OCI-LY3 (cell line): ENCODE data around the gene HM13.

Experiments used
- H2AFZ ChIP-seq: fragments of 200-600, 300-600 bp; shearing (Covaris generic); 2 replicates; pipeline ENCODE4 v1.6.0; 2014; ENCODE audit warnings: antibody characterized with exemption, low read depth, low read length
- H3K27ac ChIP-seq: fragments of 200-600, 300-600 bp; sonication (generic); 2 replicates; pipeline ENCODE4 v1.5.1; 2014; ENCODE audit warnings: mild to moderate bottlenecking, low read length, moderate library complexity, mixed read lengths
- H3K27me3 ChIP-seq: fragments of 200-600, 300-600 bp; sonication (generic); 2 replicates; pipeline ENCODE4 v1.6.1; 2014; ENCODE audit warnings: low read depth, low read length, mixed read lengths
- H3K36me3 ChIP-seq: fragments of 200-600, 300-600 bp; sonication (generic); replicated peaks from 2 replicates; pipeline ENCODE3; 2014; ENCODE audit warnings: low read depth, low read length, mixed read lengths
- H3K4me1 ChIP-seq: fragments of 300-600, 200-600 bp; sonication (generic); 2 replicates; pipeline ENCODE4 v1.6.1; 2014; ENCODE audit warnings: low read length, mixed read lengths
- H3K4me2 ChIP-seq: fragments of 200-600, 300-600 bp; sonication (generic); 2 replicates; pipeline ENCODE4 v1.6.1; 2014; ENCODE audit warnings: low read length, mixed read lengths
- H3K4me3 ChIP-seq: fragments of 300-600, 200-600 bp; sonication (generic); 2 replicates; pipeline ENCODE4 v1.5.1; 2014; ENCODE audit warnings: antibody characterized with exemption, mild to moderate bottlenecking, low read length, moderate library complexity
- H3K79me2 ChIP-seq: fragments of 300-600, 200-600 bp; shearing (Covaris generic); 2 replicates; pipeline ENCODE4 v1.6.1; 2014; ENCODE audit warnings: mild to moderate bottlenecking, low read length, mixed read lengths
- H3K9ac ChIP-seq: fragments of 300-600, 200-600 bp; shearing (Covaris generic); 2 replicates; pipeline ENCODE4 v1.6.0; 2014; ENCODE audit warnings: mild to moderate bottlenecking, low read length, moderate library complexity
- H3K9me3 ChIP-seq: fragments of 200-600, 300-600 bp; shearing (Covaris generic); 2 replicates; pipeline ENCODE4 v1.6.1; 2014; ENCODE audit warnings: low read length, mixed read lengths; ENCODE audit not compliant: insufficient read depth
- H4K20me1 ChIP-seq: fragments of 200-600, 300-600 bp; sonication (generic); 2 replicates; pipeline ENCODE4 v1.6.1; 2016; ENCODE audit warnings: low read length, mixed read lengths; ENCODE audit not compliant: insufficient read depth
- CTCF ChIP-seq: fragments of 200-600, 300-600 bp; sonication (generic); IDR thresholded peaks from 2 replicates; pipeline ENCODE4 v1.5.1; 2014; ENCODE audit warnings: antibody characterized with exemption, low read length, low read depth
- EZH2phosphoT487 ChIP-seq: fragments of 200-600 bp; shearing (Covaris generic); IDR thresholded peaks from 2 replicates; pipeline ENCODE4 v1.6.1; 2018; ENCODE audit warnings: antibody characterized with exemption, mixed run types, low read depth

The HM13 gene

GRCh38 chr20:31473331-31474096, 40.7 kb upstream of the HM13 start:
- Histone ChIP-seq H3K4me2 (peak overlapping the region; percentile 67), H2AFZ (peak overlapping the region; percentile 75; the same call in 1 of the 2 replicates), H3K9me3 (no peaks in the 10 kb centered on the region), H3K4me3 (peak overlapping the region; percentile 23), H3K79me2 (no peaks in the 10 kb centered on the region), H4K20me1 (no peaks in the 10 kb centered on the region), H3K27ac (peak overlapping the region; percentile 24), H3K4me1 (peaks cover 16% of the 10 kb centered on the region), H3K9ac (no peak overlapping the region), H3K36me3 (no peaks in the 10 kb centered on the region), H3K27me3 (no peaks in the 10 kb centered on the region)
- TF ChIP-seq EZH2phosphoT487 (no peak), CTCF (no peak)

- H2AFZ ChIP-seq: peak overlapping the region; percentile 80
- peak overlapping the region; percentile 67 for H3K4me2 ChIP-seq
- peaks cover 16% of the 10 kb centered on the region for H3K4me1 ChIP-seq
- H3K9me3 ChIP-seq: no peaks in the 10 kb centered on the region
- no peaks in the 10 kb centered on the region for H4K20me1 ChIP-seq
- no peaks in the 10 kb centered on the region for H3K36me3 ChIP-seq
- no peaks in the 10 kb centered on the region for H3K27me3 ChIP-seq
- no peak overlapping the region for H3K9ac ChIP-seq
- no peak for TF ChIP-seq EZH2phosphoT487
- no peak for TF ChIP-seq CTCF
- H3K79me2 ChIP-seq: no peaks in the 10 kb centered on the region
- H3K4me3 ChIP-seq: peak overlapping the region; percentile 33
- peak overlapping the region; percentile 24; the same call in 1 of the 2 replicates for H3K27ac ChIP-seq
Observed at GRCh38 chr20:31474097-31474436, 40.2 kb upstream of the HM13 start.

- no peaks in the 10 kb centered on the region for H3K9me3 ChIP-seq
- H3K79me2 ChIP-seq: no peaks in the 10 kb centered on the region
- no peak for TF ChIP-seq EZH2phosphoT487
- TF ChIP-seq CTCF: no peak
- H2AFZ ChIP-seq: peak within 1 kb of the TSS; percentile 80
- H3K27ac ChIP-seq: peak within 1 kb of the TSS; percentile 24; the same call in 1 of the 2 replicates
- peak within 1 kb of the TSS; percentile 33; the same call in 1 of the 2 replicates for H3K4me3 ChIP-seq
- H4K20me1 ChIP-seq: no peaks in the 10 kb centered on the region
- H3K4me1 ChIP-seq: peaks cover 16% of the 10 kb centered on the region
- H3K27me3 ChIP-seq: no peaks in the 10 kb centered on the region
- H3K9ac ChIP-seq: no peak within 1 kb of the TSS
- H3K4me2 ChIP-seq: peak within 1 kb of the TSS; percentile 67
- no peaks in the 10 kb centered on the region for H3K36me3 ChIP-seq
Observed at GRCh38 chr20:31474758-31475427, 39.3 kb upstream of the HM13 start, which contains the start of the genes DEFB124 and REM1. Gene DEFB124 (minus strand): TSS chr20:31475127. CDS start chr20:31473013, 2,114 bp downstream. Gene REM1 (plus strand): TSS chr20:31475288. CDS start chr20:31476446, 1,158 bp downstream.
